Mesenchymal stem cell (in vitro differentiated cells and primary cell): Measurements from ENCODE around the gene ELFN2.
A peak's percentile ranks its signal among the peaks of the same experiment; 100 is the strongest.
"Not testable (repeated sequence)": the region's sequence is repeated elsewhere in the genome, so short reads cannot be mapped to it uniquely, and the experiment has no call there.

Experiments used
- DNase-seq: peaks from one replicate; pipeline ENCODE4 v3.0.0-alpha.2; 2013
- H2AFZ ChIP-seq: one replicate; pipeline ENCODE4 v1.6.1; 2013; ENCODE audit warnings: low read depth, mild to moderate bottlenecking, control low read depth, inconsistent platforms, low read length, moderate library complexity
- H2AK5ac ChIP-seq: 2 replicates; pipeline ENCODE4 v1.6.1; 2013; ENCODE audit warnings: low read length, moderate library complexity, mild to moderate bottlenecking, inconsistent platforms; ENCODE audit not compliant: severe bottlenecking
- H2BK120ac ChIP-seq: one replicate; pipeline ENCODE4 v1.6.1; 2013; ENCODE audit warnings: low read depth, mild to moderate bottlenecking, inconsistent platforms, low read length, moderate library complexity
- H2BK12ac ChIP-seq, 2 experiments: one replicate each; pipeline ENCODE4 v1.6.1; 2013; ENCODE audit warnings: inconsistent platforms in 2 of 2, low read length in 2 of 2, mild to moderate bottlenecking in 2 of 2, moderate library complexity in 2 of 2, control low read depth in 1 of 2
- H2BK15ac ChIP-seq: one replicate; pipeline ENCODE4 v1.6.1; 2013; ENCODE audit warnings: mild to moderate bottlenecking, low read depth, inconsistent platforms; ENCODE audit not compliant: poor library complexity, severe bottlenecking
- H2BK5ac ChIP-seq: 2 replicates; pipeline ENCODE4 v1.6.1; 2013; ENCODE audit warnings: low read depth, mild to moderate bottlenecking, low read length, control low read depth, inconsistent platforms; ENCODE audit not compliant: poor library complexity, severe bottlenecking
- H3K14ac ChIP-seq, 2 experiments: one replicate each; pipeline ENCODE4 v1.6.1; 2013; ENCODE audit warnings: inconsistent platforms in 2 of 2, low read length in 2 of 2, control low read depth in 1 of 2, mild to moderate bottlenecking in 1 of 2, moderate library complexity in 1 of 2
- H3K18ac ChIP-seq, 2 experiments: one replicate each; pipeline ENCODE4 v1.6.1; 2013; ENCODE audit warnings: inconsistent platforms in 2 of 2, low read length in 2 of 2, control low read depth in 1 of 2, low read depth in 1 of 2, mild to moderate bottlenecking in 1 of 2
- H3K23ac ChIP-seq, 2 experiments: one replicate each; pipeline ENCODE4 v1.6.1; 2013; ENCODE audit warnings: inconsistent platforms in 2 of 2, low read length in 2 of 2, mild to moderate bottlenecking in 2 of 2, moderate library complexity in 2 of 2, control low read depth in 1 of 2
- H3K27ac ChIP-seq: 2 replicates; pipeline ENCODE4 v1.5.1; 2013; ENCODE audit warnings: mild to moderate bottlenecking, moderate library complexity, low read length, control low read depth, inconsistent platforms; ENCODE audit not compliant: poor library complexity, severe bottlenecking
- H3K27me3 ChIP-seq, 2 experiments: 2 replicates each; pipeline versions ENCODE4 v1.6.1 to v1.7.0; 2013; ENCODE audit warnings: low read length in 2 of 2, mild to moderate bottlenecking in 2 of 2, moderate library complexity in 2 of 2, control low read depth in 1 of 2, inconsistent platforms in 1 of 2; ENCODE audit not compliant: control insufficient read depth in 1 of 2, insufficient read depth in 1 of 2
- H3K36me3 ChIP-seq, 2 experiments: 2 replicates each; pipeline versions ENCODE4 v1.6.1 to v1.7.0; 2013; ENCODE audit warnings: low read length in 2 of 2, control low read depth in 1 of 2, inconsistent platforms in 1 of 2, low read depth in 1 of 2, mild to moderate bottlenecking in 1 of 2; ENCODE audit not compliant: insufficient read depth in 2 of 2, control insufficient read depth in 1 of 2
- H3K4ac ChIP-seq, 2 experiments: one replicate each; pipeline ENCODE4 v1.6.1; 2013; ENCODE audit warnings: inconsistent platforms in 2 of 2, low read length in 2 of 2, mild to moderate bottlenecking in 2 of 2, moderate library complexity in 2 of 2, control low read depth in 1 of 2, low read depth in 1 of 2
- H3K4me1 ChIP-seq: 2 replicates; pipeline ENCODE4 v1.6.1; 2013; ENCODE audit warnings: low read depth, low read length, control low read depth; ENCODE audit not compliant: control insufficient read depth, insufficient read depth
- H3K4me2 ChIP-seq: 2 replicates; pipeline ENCODE4 v1.6.1; 2013; ENCODE audit warnings: low read length, mild to moderate bottlenecking, inconsistent platforms; ENCODE audit not compliant: poor library complexity, severe bottlenecking
- H3K4me3 ChIP-seq, 2 experiments: 2 replicates each; pipeline versions ENCODE4 v1.5.1 to v1.7.0; 2013; ENCODE audit warnings: low read length in 2 of 2, mild to moderate bottlenecking in 2 of 2, control low read depth in 1 of 2, low read depth in 1 of 2; ENCODE audit not compliant: insufficient read depth in 1 of 2
- H3K79me1 ChIP-seq: replicated peaks from 2 replicates; pipeline ENCODE4 v1.6.1; 2013; ENCODE audit warnings: mild to moderate bottlenecking, control low read depth, low read length, inconsistent platforms; ENCODE audit not compliant: poor library complexity, severe bottlenecking
- H3K9ac ChIP-seq: 2 replicates; pipeline ENCODE4 v1.7.0; 2013; ENCODE audit warnings: mild to moderate bottlenecking, low read length, moderate library complexity
- H3K9me3 ChIP-seq: 2 replicates; pipeline ENCODE4 v1.7.0; 2013; ENCODE audit warnings: mild to moderate bottlenecking, low read length; ENCODE audit not compliant: control insufficient read depth
- H4K8ac ChIP-seq: one replicate; pipeline ENCODE4 v1.6.1; 2013; ENCODE audit warnings: inconsistent platforms, mild to moderate bottlenecking, low read length, moderate library complexity
- H4K91ac ChIP-seq: one replicate; pipeline ENCODE4 v1.6.1; 2013; ENCODE audit warnings: mild to moderate bottlenecking, low read length, inconsistent platforms
- WGBS: methylation state at CpG from one replicate; pipeline ENCODE4 v1.1.7; 2013; ENCODE audit warnings: mixed read lengths; 5-methylcytosine and 5-hydroxymethylcytosine counted together

ELFN2 gene

DNA sequence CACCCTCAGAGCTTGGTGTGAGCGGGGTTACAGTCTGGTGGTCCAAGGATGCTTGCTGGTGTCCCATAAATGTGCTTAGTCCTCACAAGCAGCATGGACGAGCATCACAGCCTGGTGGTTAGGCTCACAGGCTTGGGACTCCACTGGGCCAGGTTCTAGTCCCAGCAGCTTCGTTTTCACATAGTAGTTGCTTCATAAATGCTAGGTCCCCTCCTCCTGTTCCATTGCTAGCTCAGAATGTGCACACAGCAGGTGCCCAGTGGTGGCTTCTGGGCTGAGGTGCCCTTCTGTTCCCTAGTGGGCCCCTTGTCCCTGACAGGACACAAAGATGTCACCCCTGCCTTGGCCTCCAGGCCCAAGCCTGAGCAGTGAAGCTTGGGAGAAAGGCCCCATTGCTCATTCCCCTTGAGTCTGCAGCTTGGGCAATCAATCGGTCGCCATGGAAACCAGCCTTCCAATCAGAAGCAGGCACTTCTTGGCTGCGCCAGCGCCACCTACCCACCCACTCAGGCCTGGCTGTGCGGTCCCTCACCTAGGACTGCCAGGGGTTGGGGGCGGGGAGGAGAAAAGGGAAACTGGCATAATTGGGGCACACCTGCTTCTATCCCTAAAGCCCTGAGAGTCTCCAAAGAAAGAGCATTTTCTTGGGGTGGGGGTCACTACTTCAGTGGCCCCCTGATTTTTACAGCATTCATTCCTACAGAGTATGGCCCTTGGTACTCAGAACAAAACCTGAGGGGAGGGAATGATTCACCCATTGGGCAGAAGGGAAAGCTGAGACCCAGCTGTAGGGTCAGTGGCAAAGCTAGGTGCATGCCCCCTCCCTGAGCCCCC is 96.9 kb downstream of the ELFN2 start:
- Histone ChIP-seq H3K18ac (peak overlapping the region; percentile 40 to 52), H2BK12ac (peak overlapping the region in 1 of 2 experiments; percentile 45), H3K14ac (peak overlapping the region in 1 of 2 experiments; percentile 53), H3K9me3 (no peaks in the 10 kb centered on the region), H4K91ac (no peak overlapping the region), H2BK15ac (peak overlapping the region; percentile 53), H3K36me3 (no peaks in the 10 kb centered on the region), H4K8ac (peak overlapping the region; percentile 46), H3K79me1 (peaks cover under 1% of the 10 kb centered on the region), H3K4me2 (peak overlapping the region; percentile 30), H2AK5ac (peak overlapping the region; percentile 99), H2BK120ac (no peak overlapping the region), H3K23ac (peak overlapping the region in 1 of 2 experiments; percentile 23), H3K27ac (peak overlapping the region; percentile 96), H3K27me3 (peaks cover 0 to 68% of the 10 kb centered on the region in 2 experiments), H2AFZ (no peak overlapping the region), H3K4me3 (no peak overlapping the region), H3K4me1 (peaks cover 61% of the 10 kb centered on the region), H3K4ac (peak overlapping the region in 1 of 2 experiments; percentile 2), H3K9ac (no peak overlapping the region), H2BK5ac (no peak overlapping the region)
- 45% methylated on average over 8 of the region's 9 CpGs for WGBS
- peak; percentile 92 for DNase-seq

DNA sequence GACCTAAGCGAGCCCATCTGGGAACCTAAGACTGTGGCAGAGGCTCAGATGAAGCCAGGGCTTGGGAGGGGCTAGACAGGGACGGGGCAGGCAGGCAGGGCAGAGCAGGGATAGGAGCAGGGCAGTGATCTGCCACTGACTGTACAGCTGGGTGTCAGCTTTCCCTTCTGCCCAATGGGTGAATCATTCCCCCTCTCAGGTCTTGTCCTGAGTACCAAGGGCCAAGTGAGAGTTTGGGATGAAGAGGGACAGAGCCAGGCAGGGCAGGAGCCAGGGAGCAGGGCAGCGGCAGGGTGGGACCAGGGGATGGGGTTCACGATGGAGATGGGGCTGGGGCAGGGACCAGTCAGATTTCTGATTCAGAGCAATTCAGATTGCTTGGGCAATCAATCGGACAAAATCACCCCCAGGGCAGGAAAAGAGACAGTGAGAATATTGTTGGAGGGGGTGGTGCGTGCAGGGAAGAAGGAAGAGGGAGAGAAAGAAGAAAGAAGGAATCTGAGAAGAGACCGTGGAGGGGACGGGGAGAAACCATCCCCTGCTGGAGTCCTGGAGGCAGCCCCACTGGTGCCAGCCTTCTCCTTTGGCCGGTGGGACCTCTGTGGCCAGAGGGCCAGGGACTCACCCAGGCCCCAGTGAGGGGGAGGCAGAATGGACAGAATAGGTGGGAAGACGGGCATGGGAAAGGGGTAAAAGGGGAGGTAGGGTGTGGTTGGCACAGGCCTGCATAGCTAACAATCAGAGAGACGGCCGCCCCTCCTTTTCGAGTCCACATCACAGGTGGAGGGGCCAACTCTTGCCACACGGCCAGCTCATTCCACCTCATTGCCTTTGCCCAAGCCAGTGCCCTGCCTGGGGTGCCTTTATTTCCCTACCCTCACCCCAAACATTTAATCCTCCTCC is 97.8 kb downstream of the ELFN2 start:
- H3K18ac ChIP-seq, result peak overlapping the region; percentile 48 to 52
- H2BK12ac ChIP-seq, result peak overlapping the region in 1 of 2 experiments; percentile 49
- H2BK5ac ChIP-seq, result peak overlapping the region; percentile 26
- peaks cover 61% of the 10 kb centered on the region for H3K4me1 ChIP-seq
- no peaks in the 10 kb centered on the region for H3K36me3 ChIP-seq
- no peak overlapping the region for H3K14ac ChIP-seq
- H3K9ac ChIP-seq, result no peak overlapping the region
- H3K27ac ChIP-seq, result peak overlapping the region; percentile 59
- peak overlapping the region in 1 of 2 experiments; percentile 34 for H3K4ac ChIP-seq
- no peak overlapping the region for H3K4me2 ChIP-seq
- peak overlapping the region in 1 of 2 experiments; percentile 23 for H3K23ac ChIP-seq
- H2AFZ ChIP-seq, result no peak overlapping the region
- H3K79me1 ChIP-seq, result peaks cover 5% of the 10 kb centered on the region
- H4K8ac ChIP-seq, result peak overlapping the region; percentile 28
- peak overlapping the region; percentile 65 for H4K91ac ChIP-seq
- H2AK5ac ChIP-seq, result peak overlapping the region; percentile 99
- 77% methylated on average over 13 of the region's 14 CpGs for WGBS
- H2BK15ac ChIP-seq, result peak overlapping the region; percentile 53
- H3K9me3 ChIP-seq, result no peaks in the 10 kb centered on the region
- no peak overlapping the region for H3K4me3 ChIP-seq
- DNase-seq, result peak; percentile 36
- H2BK120ac ChIP-seq, result no peak overlapping the region
- peaks cover 0 to 67% of the 10 kb centered on the region in 2 experiments for H3K27me3 ChIP-seq

DNA sequence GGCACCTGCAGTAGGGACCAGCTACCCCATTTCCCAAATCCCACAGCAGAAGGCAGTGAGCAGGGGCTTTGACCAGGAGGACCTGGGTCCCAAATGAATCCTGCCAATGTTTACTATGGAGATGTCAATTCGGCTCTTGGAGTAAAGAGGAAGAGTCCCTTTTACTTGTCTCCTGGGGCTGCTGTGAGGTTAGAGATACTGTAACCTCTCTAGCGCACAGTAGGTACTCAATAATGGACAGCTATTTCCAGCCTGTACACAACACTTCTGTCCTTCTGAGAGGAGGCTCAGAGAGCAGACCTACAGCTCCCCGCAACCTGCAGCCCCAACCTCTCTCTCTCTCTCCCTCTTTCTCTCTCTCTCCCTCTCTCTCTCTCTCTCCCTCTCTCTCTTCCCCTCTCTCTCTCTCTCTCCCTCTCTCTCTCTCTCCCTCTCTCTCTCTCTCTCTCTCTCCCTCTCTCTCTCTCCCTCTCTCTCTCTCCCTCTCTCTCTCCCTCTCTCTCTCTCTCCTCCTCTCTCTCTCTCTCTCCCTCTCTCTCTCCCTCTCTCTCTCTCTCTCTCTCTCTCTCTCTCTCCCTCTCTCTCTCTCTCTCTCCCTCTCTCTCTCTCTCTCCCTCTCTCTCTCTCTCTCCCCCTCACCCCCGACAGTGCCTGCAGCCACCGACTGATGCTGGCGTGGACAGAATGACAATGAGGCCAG is 98.6 kb downstream of the ELFN2 start:
- H2AFZ ChIP-seq, H3K4me2 ChIP-seq, H4K8ac ChIP-seq, H3K4ac ChIP-seq, H3K36me3 ChIP-seq, H3K23ac ChIP-seq, H3K14ac ChIP-seq, DNase-seq, H3K79me1 ChIP-seq, H3K9ac ChIP-seq, H3K4me3 ChIP-seq, H3K9me3 ChIP-seq, H3K18ac ChIP-seq, H2BK12ac ChIP-seq: not testable (repeated sequence)
- peak overlapping the region; percentile 35 for H2BK120ac ChIP-seq
- peak overlapping the region; percentile 48 for H2BK15ac ChIP-seq
- peak overlapping the region; percentile 48 for H2BK5ac ChIP-seq
- H4K91ac ChIP-seq, result peak overlapping the region; percentile 18
- WGBS, result 82% methylated on average over 6 of the region's 6 CpGs
- peaks cover 61% of the 10 kb centered on the region for H3K4me1 ChIP-seq
- H3K27me3 ChIP-seq, result peaks cover 0 to 67% of the 10 kb centered on the region in 2 experiments
- peak overlapping the region; percentile 82 for H3K27ac ChIP-seq
- peak overlapping the region; percentile 95 for H2AK5ac ChIP-seq
